ENCODE results near the gene GABRG3. TPM values are rescaled to one million over a fixed set of nuclear protein-coding genes. Genes with fewer than 3 reads are reported as not detected.

GABRG3 gene
- total RNA-seq, 1 donor from 2014 or later = 0.06 TPM

DNA sequence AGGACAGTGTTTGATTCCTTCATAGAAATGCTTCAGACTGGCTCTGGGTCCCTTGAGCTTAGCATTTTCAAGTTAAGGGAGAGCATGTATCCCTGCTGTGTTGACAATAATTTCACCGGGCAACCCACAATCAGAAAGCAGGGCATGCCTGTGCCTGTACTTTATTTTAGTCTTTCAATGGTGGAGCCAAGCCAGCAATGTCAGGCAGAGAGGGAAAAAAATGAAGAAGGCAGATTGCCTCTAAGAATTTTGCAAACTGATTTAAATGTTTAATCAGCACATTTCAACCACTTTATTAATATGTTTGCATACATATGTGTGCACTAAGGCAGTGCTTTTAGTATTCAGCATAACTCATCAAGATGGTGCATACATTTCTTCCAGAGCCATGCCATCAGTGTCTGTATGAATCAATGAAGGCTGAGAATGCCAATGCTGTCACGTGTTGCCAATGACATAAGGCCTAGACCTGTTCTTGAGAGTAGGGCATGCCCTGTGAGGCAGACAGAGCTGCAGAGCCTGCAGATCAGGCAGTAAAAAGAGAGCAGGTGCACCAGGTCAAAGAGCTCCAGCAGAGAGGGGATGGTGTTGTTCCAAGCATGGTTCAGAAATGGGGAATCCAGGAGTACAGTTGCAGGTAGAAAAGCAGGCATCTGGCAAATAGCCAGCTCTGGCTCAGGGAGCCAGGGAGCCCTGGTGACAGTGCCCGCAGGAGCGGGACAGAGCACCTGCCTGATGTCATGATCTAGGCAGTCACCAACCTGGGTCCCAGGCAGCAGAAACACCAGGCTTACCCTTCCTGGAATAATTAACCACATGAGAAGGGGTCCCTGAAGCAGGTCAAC, 508.5 kb downstream of the GABRG3 start:
- TF ChIP-seq CTCF (conservative IDR thresholded peaks at IDR 0.05; ENCODE audit: low read depth, low read length) = no peak
- H3K4me3 ChIP-seq (ENCODE audit: low read depth, low read length) = no peak overlapping the region
- no peak for DNase-seq (ENCODE audit: low read depth)

GRCh38 chr15:27480141-27480530, 509.2 kb downstream of the GABRG3 start:
- no peak for TF ChIP-seq CTCF (conservative IDR thresholded peaks at IDR 0.05; ENCODE audit: low read depth, low read length)
- H3K4me3 ChIP-seq (ENCODE audit: low read depth, low read length) = no peak overlapping the region
- no peak for DNase-seq (ENCODE audit: low read depth)

- TF ChIP-seq CTCF (conservative IDR thresholded peaks at IDR 0.05; ENCODE audit: low read depth, low read length) = no peak
- no peak overlapping the region for H3K4me3 ChIP-seq (ENCODE audit: low read depth, low read length)
- no peak for DNase-seq (ENCODE audit: low read depth)
Observed at GRCh38 chr15:27480642-27481041, 509.7 kb downstream of the GABRG3 start.

DNA sequence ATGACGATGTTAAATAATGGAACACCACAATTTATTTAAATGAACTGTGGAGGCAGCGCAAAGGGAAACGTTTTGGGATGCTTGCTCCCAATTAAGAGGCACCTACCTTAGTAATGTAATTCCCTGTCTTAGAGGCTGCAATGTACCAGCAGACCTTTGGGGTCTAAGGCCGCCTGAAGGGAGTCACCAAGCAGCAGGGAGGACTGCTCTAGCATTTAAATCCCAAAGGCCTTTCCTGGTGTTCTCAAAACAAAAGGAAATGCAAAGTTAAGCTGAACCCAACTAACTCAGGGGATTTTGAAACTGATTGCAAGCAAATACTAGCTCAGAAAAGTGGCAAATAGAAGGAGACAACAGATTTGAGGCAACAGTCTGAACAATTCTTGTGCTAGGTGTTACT, 510.8 kb downstream of the GABRG3 start:
- no peak for TF ChIP-seq CTCF (conservative IDR thresholded peaks at IDR 0.05; ENCODE audit: low read depth, low read length)
- DNase-seq (ENCODE audit: low read depth) = no peak
- no peak overlapping the region for H3K4me3 ChIP-seq (ENCODE audit: low read depth, low read length)

DNA sequence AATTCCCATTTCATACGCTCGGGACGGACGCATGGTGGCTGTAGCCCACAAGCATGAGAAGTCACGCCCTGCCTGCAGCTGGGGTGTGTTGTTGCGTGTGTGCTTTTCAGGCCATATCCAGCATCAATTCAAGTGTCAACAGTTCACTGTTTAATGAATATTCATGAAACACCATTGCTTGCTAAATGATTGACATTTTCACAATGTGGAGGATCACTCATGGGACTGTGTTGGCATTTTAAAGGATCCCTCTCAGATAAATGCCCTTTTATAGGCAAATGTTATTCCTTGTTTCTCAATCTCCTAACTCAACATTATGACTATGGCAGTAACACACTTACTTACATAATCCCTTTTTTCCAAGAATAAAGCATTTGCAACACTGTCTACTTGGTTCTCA, 511.3 kb downstream of the GABRG3 start:
- TF ChIP-seq CTCF (conservative IDR thresholded peaks at IDR 0.05; ENCODE audit: low read depth, low read length) = no peak
- H3K4me3 ChIP-seq (ENCODE audit: low read depth, low read length) = no peak overlapping the region
- no peak for DNase-seq (ENCODE audit: low read depth)

GRCh38 chr15:27483124-27483523, 512.1 kb downstream of the GABRG3 start:
- TF ChIP-seq CTCF (conservative IDR thresholded peaks at IDR 0.05; ENCODE audit: low read depth, low read length) = no peak

GRCh38 chr15:27485265-27485664, 514.3 kb downstream of the GABRG3 start:
- TF ChIP-seq CTCF (conservative IDR thresholded peaks at IDR 0.05; ENCODE audit: low read depth, low read length) = no peak

More at GRCh38 chr15:27483124-27483523, 512.1 kb downstream of the GABRG3 start:
- no peak overlapping the region for H3K4me3 ChIP-seq (ENCODE audit: low read depth, low read length)
- DNase-seq (ENCODE audit: low read depth) = no peak

More at GRCh38 chr15:27485265-27485664, 514.3 kb downstream of the GABRG3 start:
- no peak for DNase-seq (ENCODE audit: low read depth)
- no peak overlapping the region for H3K4me3 ChIP-seq (ENCODE audit: low read depth, low read length)

Data from epithelial cell of proximal tubule (primary cell).